ENCODE results near the gene PBX3.

The PBX3 gene

DNA sequence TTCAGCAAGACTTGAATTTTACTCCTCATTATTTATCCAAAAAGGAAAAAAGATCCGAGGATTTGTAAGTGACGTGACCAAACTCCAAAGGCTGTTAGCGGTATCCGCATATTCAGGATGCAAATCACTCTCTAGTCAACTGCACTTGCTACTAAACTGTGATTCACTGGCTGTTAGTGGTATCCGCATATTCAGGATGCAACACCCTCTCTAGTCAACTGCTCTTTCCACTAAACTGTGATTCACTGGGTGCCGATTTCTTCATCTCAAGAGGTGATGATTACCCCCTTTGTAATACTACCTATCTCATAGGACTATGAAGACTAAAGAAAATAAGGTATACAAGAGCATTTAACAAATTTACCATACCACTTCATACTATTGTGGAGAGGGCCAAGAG, 45.8 kb upstream of the PBX3 start:
- H3K27me3 ChIP-seq (ENCODE audit: low read length), result no peaks in the 10 kb centered on the region
- H3K4me3 ChIP-seq (ENCODE audit: insufficient read depth, low read length, poor library complexity, severe bottlenecking), result no peak overlapping the region
- peaks cover 13% of the 10 kb centered on the region; the same call in 1 of the 2 replicates for H3F3A ChIP-seq (ENCODE audit: insufficient read depth)
- peaks cover 91% of the 10 kb centered on the region for H3K79me2 ChIP-seq (ENCODE audit: insufficient read depth, low read length)
- no peaks in the 10 kb centered on the region for H3K9me3 ChIP-seq (ENCODE audit: insufficient read depth, low read length)
- no peak overlapping the region for H3K9ac ChIP-seq (ENCODE audit: low read length)
- H3K9me2 ChIP-seq (replicated peaks; ENCODE audit: insufficient read depth, low read length), result no peaks in the 10 kb centered on the region
- TF ChIP-seq, protein P1, sequence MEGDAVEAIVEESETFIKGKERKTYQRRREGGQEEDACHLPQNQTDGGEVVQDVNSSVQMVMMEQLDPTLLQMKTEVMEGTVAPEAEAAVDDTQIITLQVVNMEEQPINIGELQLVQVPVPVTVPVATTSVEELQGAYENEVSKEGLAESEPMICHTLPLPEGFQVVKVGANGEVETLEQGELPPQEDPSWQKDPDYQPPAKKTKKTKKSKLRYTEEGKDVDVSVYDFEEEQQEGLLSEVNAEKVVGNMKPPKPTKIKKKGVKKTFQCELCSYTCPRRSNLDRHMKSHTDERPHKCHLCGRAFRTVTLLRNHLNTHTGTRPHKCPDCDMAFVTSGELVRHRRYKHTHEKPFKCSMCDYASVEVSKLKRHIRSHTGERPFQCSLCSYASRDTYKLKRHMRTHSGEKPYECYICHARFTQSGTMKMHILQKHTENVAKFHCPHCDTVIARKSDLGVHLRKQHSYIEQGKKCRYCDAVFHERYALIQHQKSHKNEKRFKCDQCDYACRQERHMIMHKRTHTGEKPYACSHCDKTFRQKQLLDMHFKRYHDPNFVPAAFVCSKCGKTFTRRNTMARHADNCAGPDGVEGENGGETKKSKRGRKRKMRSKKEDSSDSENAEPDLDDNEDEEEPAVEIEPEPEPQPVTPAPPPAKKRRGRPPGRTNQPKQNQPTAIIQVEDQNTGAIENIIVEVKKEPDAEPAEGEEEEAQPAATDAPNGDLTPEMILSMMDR (IDR thresholded peaks at IDR 0.05; ENCODE audit: insufficient read depth, low read length, poor library complexity, severe bottlenecking), result no peak
- TF ChIP-seq EZH2phosphoT487 (conservative IDR thresholded peaks at IDR 0.05; ENCODE audit: low read length), result no peak
- H4K20me1 ChIP-seq (ENCODE audit: low read depth, low read length), result peaks cover 3% of the 10 kb centered on the region; the same call in 1 of the 2 replicates
- H3K4me2 ChIP-seq (ENCODE audit: low read depth, low read length, poor library complexity, severe bottlenecking), result no peak overlapping the region
- H2AFZ ChIP-seq (ENCODE audit: low read depth, low read length, severe bottlenecking), result no peak overlapping the region
- no peak overlapping the region for H3K27ac ChIP-seq (ENCODE audit: low read depth, low read length)
- H3K36me3 ChIP-seq (ENCODE audit: low read length), result no peaks in the 10 kb centered on the region

DNA sequence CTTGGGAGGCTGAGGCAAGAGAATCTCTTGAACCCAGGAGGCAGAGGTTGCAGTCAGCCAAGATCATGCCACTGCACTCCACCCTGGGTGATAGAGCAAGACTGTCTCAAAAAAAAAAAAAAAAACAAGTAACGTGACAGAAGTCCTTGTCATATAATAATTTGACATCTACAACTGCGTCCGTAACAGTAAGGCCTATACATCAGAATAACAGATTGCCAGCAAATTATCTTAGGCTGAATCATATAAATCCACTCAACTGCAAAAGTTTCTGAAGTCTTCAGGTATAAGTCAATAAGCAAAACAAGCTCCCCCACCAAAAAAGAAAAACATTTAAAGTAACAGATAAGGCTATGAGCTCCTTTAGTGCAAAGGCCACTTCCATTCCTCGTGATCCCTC, 43.5 kb upstream of the PBX3 start:
- Histone ChIP-seq H3K4me3 (ENCODE audit: insufficient read depth, low read length, poor library complexity, severe bottlenecking) (no peak overlapping the region), H3K79me2 (ENCODE audit: insufficient read depth, low read length) (peaks cover 82% of the 10 kb centered on the region), H4K20me1 (ENCODE audit: low read depth, low read length) (no peaks in the 10 kb centered on the region), H3K27me3 (ENCODE audit: low read length) (no peaks in the 10 kb centered on the region), H3K9me3 (ENCODE audit: insufficient read depth, low read length) (no peaks in the 10 kb centered on the region), H3K36me3 (ENCODE audit: low read length) (no peaks in the 10 kb centered on the region), H2AFZ (ENCODE audit: low read depth, low read length, severe bottlenecking) (no peak overlapping the region), H3F3A (ENCODE audit: insufficient read depth) (0 out of 2 replicates have a peak, but pooled peaks cover 3% of the 10 kb centered on the region), H3K4me2 (ENCODE audit: low read depth, low read length, poor library complexity, severe bottlenecking) (no peak overlapping the region), H3K9ac (ENCODE audit: low read length) (no peak overlapping the region), H3K9me2 (replicated peaks; ENCODE audit: insufficient read depth, low read length) (no peaks in the 10 kb centered on the region), H3K27ac (ENCODE audit: low read depth, low read length) (no peak overlapping the region)
- no peak for TF ChIP-seq EZH2phosphoT487 (conservative IDR thresholded peaks at IDR 0.05; ENCODE audit: low read length)
- TF ChIP-seq, protein P1 (IDR thresholded peaks at IDR 0.05; ENCODE audit: insufficient read depth, low read length, poor library complexity, severe bottlenecking), result no peak

DNA sequence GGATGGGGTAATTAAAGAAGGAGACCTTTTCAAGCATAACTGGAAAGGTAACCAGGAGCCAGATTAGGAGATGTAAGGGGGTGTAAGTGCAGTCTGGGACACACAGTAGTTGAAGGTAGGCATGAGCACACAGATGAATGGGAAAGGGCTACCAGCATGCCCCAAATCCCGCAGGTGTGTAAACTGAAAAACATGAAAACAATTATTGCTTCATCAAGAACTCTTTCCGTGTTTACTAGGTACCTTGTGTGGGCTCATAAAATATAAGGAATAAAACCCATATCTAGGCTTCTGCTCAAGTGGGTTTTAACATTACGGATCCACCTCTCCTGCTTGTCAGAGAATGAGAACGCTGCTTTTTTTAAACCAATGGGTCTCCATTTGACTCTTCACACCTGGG, 41.3 kb upstream of the PBX3 start:
- peaks cover 60% of the 10 kb centered on the region for H3K79me2 ChIP-seq (ENCODE audit: insufficient read depth, low read length)
- no peaks in the 10 kb centered on the region for H3K9me2 ChIP-seq (replicated peaks; ENCODE audit: insufficient read depth, low read length)
- peak overlapping the region; percentile 86 for H3K9ac ChIP-seq (ENCODE audit: low read length)
- peak overlapping the region; percentile 97 for H3K4me3 ChIP-seq (ENCODE audit: insufficient read depth, low read length, poor library complexity, severe bottlenecking)
- no peaks in the 10 kb centered on the region for H4K20me1 ChIP-seq (ENCODE audit: low read depth, low read length)
- no peak overlapping the region for H3K27ac ChIP-seq (ENCODE audit: low read depth, low read length)
- peak overlapping the region; percentile 99 for H3K4me2 ChIP-seq (ENCODE audit: low read depth, low read length, poor library complexity, severe bottlenecking)
- H2AFZ ChIP-seq (ENCODE audit: low read depth, low read length, severe bottlenecking), result no peak overlapping the region
- no peaks in the 10 kb centered on the region for H3K27me3 ChIP-seq (ENCODE audit: low read length)
- H3K9me3 ChIP-seq (ENCODE audit: insufficient read depth, low read length), result no peaks in the 10 kb centered on the region
- TF ChIP-seq EZH2phosphoT487 (conservative IDR thresholded peaks at IDR 0.05; ENCODE audit: low read length), result no peak
- TF ChIP-seq, protein P1 (IDR thresholded peaks at IDR 0.05; ENCODE audit: insufficient read depth, low read length, poor library complexity, severe bottlenecking), result no peak
- H3K36me3 ChIP-seq (ENCODE audit: low read length), result no peaks in the 10 kb centered on the region
- no peaks in the 10 kb centered on the region for H3F3A ChIP-seq (ENCODE audit: insufficient read depth)
